A673 (cell line): ENCODE measurements around the gene LRRC30. TPM values are rescaled to one million over a fixed set of nuclear protein-coding genes. Genes with fewer than 3 reads are reported as not detected.

Experiments
- BruUV-seq: library from RNA; stranded (reverse); fragments of 400-500 nt; replicated peaks from 2 replicates; lab custom pipeline; 2021; lab: Mats Ljungman, UMichigan
- CTCF ChIA-PET: fragments of 300-600 bp; sonication (Branson Sonifier 250); formaldehyde crosslinking; loops from one replicate; lab custom pipeline; 2022; ENCODE audit warnings: antibody characterized with exemption; lab: Charles Lee
- POLR2A ChIA-PET: fragments of 300-600 bp; sonication (Branson Sonifier 250); formaldehyde crosslinking; loops from one replicate; lab custom pipeline; 2022; ENCODE audit warnings: antibody characterized with exemption; ENCODE audit not compliant: low non-redundant PET; lab: Charles Lee
- DNase-seq: peaks from one replicate; pipeline ENCODE4 v3.0.0-alpha.2; 2015; ENCODE audit warnings: low spot score
- H3K27ac ChIP-seq: fragments of 200-600 bp; sonication (generic); 2 replicates; pipeline ENCODE4 v1.5.1; 2016; ENCODE audit warnings: mixed run types, low read depth, mild to moderate bottlenecking, mixed read lengths, antibody characterized with exemption, low read length; ENCODE audit not compliant: poor library complexity, severe bottlenecking
- H3K27me3 ChIP-seq: fragments of 200-600 bp; sonication (generic); replicated peaks from 2 replicates; pipeline ENCODE4 v1.6.1; 2017; ENCODE audit warnings: mixed run types, low read depth, mild to moderate bottlenecking, mixed read lengths, antibody characterized with exemption, low read length; ENCODE audit not compliant: insufficient read depth, poor library complexity
- H3K36me3 ChIP-seq: fragments of 200-600 bp; sonication (generic); 2 replicates; pipeline ENCODE4 v1.6.1; 2016; ENCODE audit warnings: mixed run types, mild to moderate bottlenecking, mixed read lengths, antibody characterized with exemption, low read length; ENCODE audit not compliant: insufficient read depth, poor library complexity, severe bottlenecking
- H3K4me1 ChIP-seq: fragments of 200-600 bp; sonication (generic); 2 replicates; pipeline ENCODE4 v1.6.1; 2017; ENCODE audit warnings: mixed run types, mild to moderate bottlenecking, mixed read lengths, antibody characterized with exemption, low read length; ENCODE audit not compliant: insufficient read depth, poor library complexity, severe bottlenecking
- H3K4me3 ChIP-seq: fragments of 200-600 bp; sonication (generic); 2 replicates; pipeline ENCODE4 v1.5.1; 2016; ENCODE audit warnings: low read depth, mixed run types, mild to moderate bottlenecking, mixed read lengths, low read length; ENCODE audit not compliant: poor library complexity, severe bottlenecking
- H3K9me3 ChIP-seq: fragments of 200-600 bp; sonication (generic); 2 replicates; pipeline ENCODE4 v1.6.1; 2016; ENCODE audit warnings: mixed run types, low read depth, mild to moderate bottlenecking, mixed read lengths, antibody characterized with exemption, low read length; ENCODE audit not compliant: poor library complexity, severe bottlenecking
- EZH2 ChIP-seq: fragments of 200-600 bp; sonication (generic); IDR thresholded peaks from 2 replicates; pipeline ENCODE4 v1.6.1; 2017; ENCODE audit warnings: borderline replicate concordance, low read depth, mild to moderate bottlenecking, mixed read lengths, antibody characterized with exemption, low read length; ENCODE audit not compliant: poor library complexity, severe bottlenecking
- intact Hi-C: fragments of 100-400 bp; cut with micrococcal nuclease; formaldehyde crosslinking; loops from one replicate; pipeline ENCODE4 v1.10.0; 2022; ENCODE audit not compliant: unreplicated experiment
- total RNA-seq: library from RNA; stranded (reverse); gene quantifications from 2 replicates; pipeline ENCODE4 v1.2.3, GENCODE V29; 2021
- TF ChIP-seq, protein P1 (sequence below): fragments of 300-800, 200-600 bp; sonication (generic); conservative IDR thresholded peaks from 2 replicates; pipeline ENCODE4 v1.5.1; 2017; ENCODE audit warnings: low read depth, mild to moderate bottlenecking, antibody characterized with exemption, low read length, moderate library complexity, mixed read lengths

LRRC30 gene
- total RNA-seq, 1 experiment from 2014 or later = not detected

DNA sequence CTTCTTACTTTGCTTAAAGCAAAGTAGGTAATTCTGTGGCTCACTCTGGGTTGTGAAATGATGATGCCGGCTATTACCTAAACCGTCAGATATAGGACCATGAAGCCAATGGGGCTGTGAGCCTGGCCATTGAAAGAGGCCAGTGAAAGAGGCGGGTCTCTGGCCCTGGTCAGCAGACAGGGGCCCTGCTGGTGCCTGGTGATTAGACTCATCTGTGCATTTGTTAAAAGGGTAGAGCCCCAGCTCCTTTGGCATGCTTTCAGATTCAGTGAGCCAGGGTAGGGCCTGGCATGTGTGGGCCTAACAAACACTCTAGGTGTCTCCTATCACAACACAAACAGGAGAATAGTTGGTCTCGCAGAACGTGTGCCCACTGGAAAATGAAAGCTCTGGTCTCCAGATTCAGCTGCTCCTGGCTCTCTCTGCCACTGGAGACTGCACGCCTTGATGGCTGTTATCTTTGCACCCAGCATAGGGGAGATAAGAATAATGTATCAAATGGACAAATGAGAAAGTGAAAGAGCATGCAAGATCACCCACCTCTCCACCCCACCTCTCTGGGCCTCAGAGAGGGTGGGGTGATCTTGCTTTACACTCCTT, 6.9 kb downstream of the LRRC30 start:
- Histone ChIP-seq H3K27ac (no peak overlapping the region), H3K4me1 (no peaks in the 10 kb centered on the region), H3K27me3 (no peaks in the 10 kb centered on the region), H3K4me3 (no peak overlapping the region), H3K36me3 (no peaks in the 10 kb centered on the region), H3K9me3 (peaks cover 10% of the 10 kb centered on the region)
- POLR2A ChIA-PET = no interaction called here
- intact Hi-C loops = no loop called here
- no TSS peak for BruUV-seq
- TF ChIP-seq EZH2 = no peak
- TF ChIP-seq, protein P1, sequence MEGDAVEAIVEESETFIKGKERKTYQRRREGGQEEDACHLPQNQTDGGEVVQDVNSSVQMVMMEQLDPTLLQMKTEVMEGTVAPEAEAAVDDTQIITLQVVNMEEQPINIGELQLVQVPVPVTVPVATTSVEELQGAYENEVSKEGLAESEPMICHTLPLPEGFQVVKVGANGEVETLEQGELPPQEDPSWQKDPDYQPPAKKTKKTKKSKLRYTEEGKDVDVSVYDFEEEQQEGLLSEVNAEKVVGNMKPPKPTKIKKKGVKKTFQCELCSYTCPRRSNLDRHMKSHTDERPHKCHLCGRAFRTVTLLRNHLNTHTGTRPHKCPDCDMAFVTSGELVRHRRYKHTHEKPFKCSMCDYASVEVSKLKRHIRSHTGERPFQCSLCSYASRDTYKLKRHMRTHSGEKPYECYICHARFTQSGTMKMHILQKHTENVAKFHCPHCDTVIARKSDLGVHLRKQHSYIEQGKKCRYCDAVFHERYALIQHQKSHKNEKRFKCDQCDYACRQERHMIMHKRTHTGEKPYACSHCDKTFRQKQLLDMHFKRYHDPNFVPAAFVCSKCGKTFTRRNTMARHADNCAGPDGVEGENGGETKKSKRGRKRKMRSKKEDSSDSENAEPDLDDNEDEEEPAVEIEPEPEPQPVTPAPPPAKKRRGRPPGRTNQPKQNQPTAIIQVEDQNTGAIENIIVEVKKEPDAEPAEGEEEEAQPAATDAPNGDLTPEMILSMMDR = no peak
- CTCF ChIA-PET = no interaction called here
- no peak for DNase-seq

DNA sequence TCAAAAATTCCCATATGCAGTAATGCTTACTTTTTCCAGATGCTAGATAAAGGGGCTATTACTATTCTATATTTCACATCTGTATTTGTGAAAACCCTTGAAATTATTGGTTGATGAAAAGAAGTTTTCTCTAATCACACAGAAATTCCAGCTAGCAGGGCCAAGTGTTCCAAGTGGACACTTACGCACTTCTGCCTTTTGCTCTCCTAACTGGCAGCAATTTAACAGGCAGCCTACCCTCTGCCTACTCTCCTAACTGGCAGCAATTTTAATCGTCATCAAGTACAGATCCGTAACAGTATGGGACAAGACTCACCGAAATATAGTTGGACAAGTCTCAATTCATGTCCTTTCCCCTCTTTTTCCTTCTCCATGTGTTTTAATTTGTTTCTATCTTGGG, 12.0 kb downstream of the LRRC30 start:
- Histone ChIP-seq H3K4me3 (no peak overlapping the region), H3K36me3 (no peaks in the 10 kb centered on the region), H3K27me3 (no peaks in the 10 kb centered on the region), H3K4me1 (no peaks in the 10 kb centered on the region), H3K27ac (no peak overlapping the region), H3K9me3 (peaks cover 19% of the 10 kb centered on the region)
- TF ChIP-seq, protein P1 = no peak
- no peak for TF ChIP-seq EZH2
- no peak for DNase-seq
- intact Hi-C loops = no loop called here
- BruUV-seq = no TSS peak
- ChIA-PET CTCF (no interaction called here), POLR2A (no interaction called here)

DNA sequence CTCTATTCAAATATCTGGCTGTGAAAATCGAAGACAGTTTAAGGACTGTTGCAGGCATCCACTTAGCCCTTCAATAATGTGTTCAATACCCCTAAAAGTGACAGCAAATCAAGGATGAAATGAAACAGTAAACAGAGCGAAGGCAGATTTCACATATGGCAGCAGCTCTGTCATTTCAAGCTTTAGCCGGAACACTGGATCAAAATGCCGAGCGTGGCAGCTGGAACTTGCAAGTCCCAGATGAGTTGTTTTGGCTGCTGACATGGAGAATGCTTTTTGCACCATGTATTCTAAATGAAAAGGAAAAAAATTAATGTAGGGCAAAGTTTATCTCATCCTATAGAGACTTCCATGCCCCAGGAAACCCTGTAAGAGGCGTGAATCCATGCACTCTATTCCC, 18.0 kb downstream of the LRRC30 start:
- no peak overlapping the region for H3K27ac ChIP-seq

More for the DNA sequence above, 18.0 kb downstream of the LRRC30 start:
- Histone ChIP-seq H3K36me3 (no peaks in the 10 kb centered on the region), H3K4me1 (no peaks in the 10 kb centered on the region), H3K4me3 (no peak overlapping the region), H3K9me3 (peaks cover 23% of the 10 kb centered on the region), H3K27me3 (no peaks in the 10 kb centered on the region)
- ChIA-PET POLR2A (no interaction called here), CTCF (no interaction called here)
- BruUV-seq = no TSS peak
- TF ChIP-seq, protein P1 = no peak
- no peak for TF ChIP-seq EZH2
- DNase-seq = no peak
- intact Hi-C loops = no loop called here
